Stimulated activated CD8-positive, alpha-beta memory T cell treated with anti-CD3 and anti-CD28 coated beads, Interleukin-15, amount 100 ng/mL, for 4 hours (primary cell): ENCODE measurements around the gene C1orf74.

Experiments
- DNase-seq, 2 donors: peaks; one replicate each; pipeline ENCODE4 v3.0.0-alpha.2; 2020; ENCODE audit warnings: low read depth in 2 of 2

The C1orf74 gene

GRCh38 chr1:209746451-209747165 is 37.8 kb downstream of the C1orf74 start:
- no peak for DNase-seq

GRCh38 chr1:209743145-209743482 is 41.2 kb downstream of the C1orf74 start:
- no peak for DNase-seq

- no peak for DNase-seq
Observed at GRCh38 chr1:209742409-209743144, 41.8 kb downstream of the C1orf74 start.

GRCh38 chr1:209741889-209742288 is 42.5 kb downstream of the C1orf74 start:
- DNase-seq, result no peak

GRCh38 chr1:209741193-209741592 is 43.2 kb downstream of the C1orf74 start:
- DNase-seq, result no peak

GRCh38 chr1:209738270-209738669 is 46.1 kb downstream of the C1orf74 start:
- DNase-seq, result no peak

GRCh38 chr1:209737118-209737505 is 47.2 kb downstream of the C1orf74 start:
- DNase-seq, result no peak

- DNase-seq, result no peak
Observed at GRCh38 chr1:209736490-209737117, 47.8 kb downstream of the C1orf74 start.

- no peak for DNase-seq
Observed at GRCh38 chr1:209733409-209734192, 50.8 kb downstream of the C1orf74 start.

- DNase-seq, result no peak
Observed at GRCh38 chr1:209732725-209733124, 51.6 kb downstream of the C1orf74 start.

GRCh38 chr1:209729436-209729835 is 54.9 kb downstream of the C1orf74 start:
- DNase-seq, result no peak
